ENCODE results near the gene NPAS3.

The NPAS3 gene

DNA sequence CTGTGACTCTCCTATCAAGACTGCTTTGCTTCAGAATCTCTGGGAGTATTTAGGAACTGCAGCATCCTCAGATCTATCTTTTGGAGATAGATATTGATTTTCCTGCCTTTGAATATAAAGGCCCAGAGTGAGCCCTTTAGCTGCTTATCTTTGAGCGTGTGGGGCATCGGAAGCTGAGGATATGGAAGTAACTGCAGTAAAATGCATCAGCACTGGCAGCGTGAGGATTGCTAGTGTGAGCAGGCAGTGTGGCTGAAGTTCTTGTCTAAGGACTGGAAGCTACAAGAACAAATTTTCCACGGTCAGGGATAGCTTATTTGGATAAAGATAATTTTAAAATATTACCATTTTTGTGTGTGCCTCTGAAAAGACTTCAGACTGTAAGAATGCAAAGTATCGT lies 474.7 kb downstream of the NPAS3 start:
- no CpG with 5 or more reads among the region's 5 CpGs for WGBS (ENCODE audit: extremely low coverage, insufficient coverage, insufficient read length)
- no peak overlapping the region for H3K23ac ChIP-seq (ENCODE audit: low read length)
- H3K79me1 ChIP-seq (ENCODE audit: low read length): no peaks in the 10 kb centered on the region
- no peak overlapping the region for H2AK5ac ChIP-seq (ENCODE audit: low read length)
- no peak overlapping the region for H3K27ac ChIP-seq (ENCODE audit: low read depth, low read length)
- H2BK120ac ChIP-seq (ENCODE audit: insufficient read depth, low read length, poor library complexity): no peak overlapping the region
- H4K91ac ChIP-seq (ENCODE audit: low read depth, low read length): no peak overlapping the region
- H3K14ac ChIP-seq (ENCODE audit: low read length): no peak overlapping the region
- H2AFZ ChIP-seq (ENCODE audit: insufficient read depth, low read length, poor library complexity): no peak overlapping the region
- no peak overlapping the region for H3K4me2 ChIP-seq (ENCODE audit: low read length)
- H4K12ac ChIP-seq (ENCODE audit: low read depth, low read length): no peak overlapping the region
- no peak for DNase-seq
- no peak overlapping the region for H3K4ac ChIP-seq (ENCODE audit: low read depth, low read length)
- H4K8ac ChIP-seq (ENCODE audit: low read depth, low read length): no peak overlapping the region
- no peak overlapping the region for H3K4me3 ChIP-seq (ENCODE audit: low read depth, low read length)
- H3K9ac ChIP-seq (ENCODE audit: low read length): no peak overlapping the region
- no peaks in the 10 kb centered on the region for H3K27me3 ChIP-seq (ENCODE audit: insufficient read depth, low read length)
- H2BK12ac ChIP-seq (ENCODE audit: low read length): no peak overlapping the region
- H2BK5ac ChIP-seq (ENCODE audit: low read depth, low read length, poor library complexity): no peak overlapping the region
- H3K18ac ChIP-seq (ENCODE audit: low read length): no peak overlapping the region
- H3K79me2 ChIP-seq (ENCODE audit: control insufficient read depth, insufficient read depth, low read length, poor library complexity): no peaks in the 10 kb centered on the region
- no peaks in the 10 kb centered on the region for H3K9me3 ChIP-seq (ENCODE audit: insufficient read depth, low read depth, low read length)
- no peaks in the 10 kb centered on the region for H3K36me3 ChIP-seq (ENCODE audit: control insufficient read depth in 1 of 2, insufficient read depth in 2 of 2, low read length in 2 of 2)
- peaks cover 0 to 2% of the 10 kb centered on the region in 2 experiments for H3K4me1 ChIP-seq (ENCODE audit: control insufficient read depth in 1 of 2, insufficient read depth in 2 of 2, low read length in 2 of 2)

DNA sequence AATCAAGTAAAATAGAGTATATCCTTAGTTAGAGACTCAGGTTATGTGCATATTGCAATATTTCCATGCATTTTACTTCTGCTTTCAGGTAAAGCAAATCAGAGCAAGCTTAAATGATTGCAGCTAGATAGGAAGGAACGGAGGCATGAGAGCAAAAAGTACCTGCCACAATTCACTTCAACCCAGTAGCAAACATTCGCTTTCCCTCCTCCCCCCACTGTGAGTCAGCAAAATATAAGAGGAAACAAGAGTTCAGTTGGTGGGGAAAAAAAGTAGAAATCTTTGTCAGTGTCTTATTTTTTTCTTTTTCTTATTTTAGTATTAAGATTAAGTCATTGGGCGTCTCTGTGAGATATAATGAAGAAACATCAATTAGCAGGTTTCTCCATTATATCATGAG lies 475.4 kb downstream of the NPAS3 start:
- H3K27ac ChIP-seq (ENCODE audit: low read depth, low read length): no peak overlapping the region
- no peak overlapping the region for H3K23ac ChIP-seq (ENCODE audit: low read length)
- H4K91ac ChIP-seq (ENCODE audit: low read depth, low read length): no peak overlapping the region
- H2BK5ac ChIP-seq (ENCODE audit: low read depth, low read length, poor library complexity): no peak overlapping the region
- no peak overlapping the region for H4K12ac ChIP-seq (ENCODE audit: low read depth, low read length)
- H3K18ac ChIP-seq (ENCODE audit: low read length): no peak overlapping the region
- WGBS (ENCODE audit: extremely low coverage, insufficient coverage, insufficient read length): no CpG with 5 or more reads among the region's 3 CpGs
- H3K27me3 ChIP-seq (ENCODE audit: insufficient read depth, low read length): no peaks in the 10 kb centered on the region
- H3K79me1 ChIP-seq (ENCODE audit: low read length): no peaks in the 10 kb centered on the region
- no peak overlapping the region for H2AFZ ChIP-seq (ENCODE audit: insufficient read depth, low read length, poor library complexity)
- H3K4me3 ChIP-seq (ENCODE audit: low read depth, low read length): no peak overlapping the region
- H3K4ac ChIP-seq (ENCODE audit: low read depth, low read length): no peak overlapping the region
- no peaks in the 10 kb centered on the region for H3K79me2 ChIP-seq (ENCODE audit: control insufficient read depth, insufficient read depth, low read length, poor library complexity)
- no peaks in the 10 kb centered on the region for H3K9me3 ChIP-seq (ENCODE audit: insufficient read depth, low read depth, low read length)
- no peak overlapping the region for H3K9ac ChIP-seq (ENCODE audit: low read length)
- no peaks in the 10 kb centered on the region for H3K36me3 ChIP-seq (ENCODE audit: control insufficient read depth in 1 of 2, insufficient read depth in 2 of 2, low read length in 2 of 2)
- H4K8ac ChIP-seq (ENCODE audit: low read depth, low read length): no peak overlapping the region
- DNase-seq: no peak
- H2BK12ac ChIP-seq (ENCODE audit: low read length): no peak overlapping the region
- H2AK5ac ChIP-seq (ENCODE audit: low read length): no peak overlapping the region
- H3K4me2 ChIP-seq (ENCODE audit: low read length): no peak overlapping the region
- H2BK120ac ChIP-seq (ENCODE audit: insufficient read depth, low read length, poor library complexity): no peak overlapping the region
- peaks cover 0 to 2% of the 10 kb centered on the region in 2 experiments for H3K4me1 ChIP-seq (ENCODE audit: control insufficient read depth in 1 of 2, insufficient read depth in 2 of 2, low read length in 2 of 2)
- H3K14ac ChIP-seq (ENCODE audit: low read length): no peak overlapping the region

DNA sequence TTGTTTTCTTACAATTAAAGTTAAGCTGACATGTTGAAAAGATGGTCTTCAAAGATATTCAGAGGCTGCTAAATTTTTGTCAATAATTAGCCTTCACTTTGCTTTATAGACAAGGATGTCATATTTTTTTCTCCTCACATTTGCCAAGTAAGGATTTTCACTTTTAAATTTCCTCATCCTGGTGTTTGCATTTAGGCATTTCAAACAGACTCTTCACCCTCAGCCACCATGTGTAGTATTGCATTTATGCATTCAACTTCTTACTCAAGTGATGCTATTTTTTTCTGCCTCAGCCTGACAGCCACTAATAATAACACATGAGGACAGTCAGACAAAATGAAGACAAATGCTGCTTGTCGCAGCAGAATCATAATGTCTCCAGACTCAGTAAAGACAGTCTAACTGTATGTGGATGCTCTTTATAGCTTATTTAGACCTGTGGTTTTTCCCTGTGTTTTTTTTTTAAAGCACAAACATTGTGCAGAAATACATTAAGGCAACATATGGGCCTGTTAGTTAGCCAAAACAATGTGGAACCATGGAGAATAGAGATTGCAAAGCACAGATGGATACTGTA lies 481.5 kb downstream of the NPAS3 start:
- no peak overlapping the region for H3K14ac ChIP-seq (ENCODE audit: low read length)
- no peaks in the 10 kb centered on the region for H3K36me3 ChIP-seq (ENCODE audit: control insufficient read depth in 1 of 2, insufficient read depth in 2 of 2, low read length in 2 of 2)
- H3K23ac ChIP-seq (ENCODE audit: low read length): no peak overlapping the region
- H3K27ac ChIP-seq (ENCODE audit: low read depth, low read length): no peak overlapping the region
- H3K4me1 ChIP-seq (ENCODE audit: control insufficient read depth in 1 of 2, insufficient read depth in 2 of 2, low read length in 2 of 2): no peaks in the 10 kb centered on the region
- no peak for DNase-seq
- H3K79me2 ChIP-seq (ENCODE audit: control insufficient read depth, insufficient read depth, low read length, poor library complexity): no peaks in the 10 kb centered on the region
- H3K4me2 ChIP-seq (ENCODE audit: low read length): no peak overlapping the region
- H3K27me3 ChIP-seq (ENCODE audit: insufficient read depth, low read length): no peaks in the 10 kb centered on the region
- no peak overlapping the region for H4K91ac ChIP-seq (ENCODE audit: low read depth, low read length)
- no peak overlapping the region for H2BK120ac ChIP-seq (ENCODE audit: insufficient read depth, low read length, poor library complexity)
- no peak overlapping the region for H3K4ac ChIP-seq (ENCODE audit: low read depth, low read length)
- no peak overlapping the region for H3K18ac ChIP-seq (ENCODE audit: low read length)
- H2BK12ac ChIP-seq (ENCODE audit: low read length): no peak overlapping the region
- no peak overlapping the region for H3K9ac ChIP-seq (ENCODE audit: low read length)
- H3K9me3 ChIP-seq (ENCODE audit: insufficient read depth, low read depth, low read length): no peaks in the 10 kb centered on the region
- H2BK5ac ChIP-seq (ENCODE audit: low read depth, low read length, poor library complexity): no peak overlapping the region
- WGBS (ENCODE audit: extremely low coverage, insufficient coverage, insufficient read length): no CpG with 5 or more reads among the region's 1 CpG
- no peak overlapping the region for H3K4me3 ChIP-seq (ENCODE audit: low read depth, low read length)
- no peak overlapping the region for H4K12ac ChIP-seq (ENCODE audit: low read depth, low read length)
- no peak overlapping the region for H2AK5ac ChIP-seq (ENCODE audit: low read length)
- H3K79me1 ChIP-seq (ENCODE audit: low read length): no peaks in the 10 kb centered on the region
- H2AFZ ChIP-seq (ENCODE audit: insufficient read depth, low read length, poor library complexity): no peak overlapping the region
- H4K8ac ChIP-seq (ENCODE audit: low read depth, low read length): no peak overlapping the region

DNA sequence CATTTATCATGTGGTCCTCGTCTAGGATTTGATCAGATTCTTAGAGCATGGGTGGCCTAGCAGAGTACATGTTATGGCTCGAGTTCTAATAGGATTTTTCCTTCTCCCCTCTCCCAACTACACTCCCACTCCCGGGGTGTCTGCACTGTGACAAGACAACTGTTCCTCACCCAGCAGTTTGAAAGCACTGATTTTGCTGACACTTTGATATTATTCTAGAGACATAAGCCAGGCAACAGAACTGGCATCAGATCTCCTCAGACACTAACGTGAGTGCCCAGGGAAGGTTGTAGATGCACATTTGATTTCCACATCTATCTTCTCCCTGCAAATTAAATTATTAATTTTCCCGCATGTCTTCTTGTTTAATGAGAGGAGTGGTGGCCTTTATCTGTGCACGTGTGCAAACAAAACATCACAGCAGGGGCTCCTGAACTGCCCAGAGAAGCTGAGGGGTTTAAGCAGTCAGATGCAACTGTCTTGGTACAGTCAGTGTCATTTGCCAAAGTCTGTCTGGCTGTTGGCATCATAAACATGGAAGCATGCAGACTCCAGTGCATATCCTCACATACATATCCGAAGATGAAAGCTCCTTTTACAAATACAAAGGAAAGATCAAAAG lies 491.8 kb downstream of the NPAS3 start:
- Histone ChIP-seq H3K79me1 (ENCODE audit: low read length) (no peaks in the 10 kb centered on the region), H3K79me2 (ENCODE audit: control insufficient read depth, insufficient read depth, low read length, poor library complexity) (no peaks in the 10 kb centered on the region), H3K9me3 (ENCODE audit: insufficient read depth, low read depth, low read length) (no peaks in the 10 kb centered on the region), H4K91ac (ENCODE audit: low read depth, low read length) (no peak overlapping the region), H2AK5ac (ENCODE audit: low read length) (no peak overlapping the region), H3K4ac (ENCODE audit: low read depth, low read length) (no peak overlapping the region), H2BK12ac (ENCODE audit: low read length) (no peak overlapping the region), H2BK5ac (ENCODE audit: low read depth, low read length, poor library complexity) (no peak overlapping the region), H2BK120ac (ENCODE audit: insufficient read depth, low read length, poor library complexity) (no peak overlapping the region), H3K9ac (ENCODE audit: low read length) (no peak overlapping the region), H3K27ac (ENCODE audit: low read depth, low read length) (no peak overlapping the region), H4K12ac (ENCODE audit: low read depth, low read length) (no peak overlapping the region), H3K14ac (ENCODE audit: low read length) (no peak overlapping the region), H3K23ac (ENCODE audit: low read length) (no peak overlapping the region), H3K27me3 (ENCODE audit: insufficient read depth, low read length) (no peaks in the 10 kb centered on the region), H3K36me3 (ENCODE audit: control insufficient read depth in 1 of 2, insufficient read depth in 2 of 2, low read length in 2 of 2) (no peaks in the 10 kb centered on the region), H2AFZ (ENCODE audit: insufficient read depth, low read length, poor library complexity) (no peak overlapping the region), H3K4me2 (ENCODE audit: low read length) (no peak overlapping the region), H3K18ac (ENCODE audit: low read length) (no peak overlapping the region), H3K4me3 (ENCODE audit: low read depth, low read length) (no peak overlapping the region), H4K8ac (ENCODE audit: low read depth, low read length) (no peak overlapping the region), H3K4me1 (ENCODE audit: control insufficient read depth in 1 of 2, insufficient read depth in 2 of 2, low read length in 2 of 2) (no peaks in the 10 kb centered on the region)
- no peak for DNase-seq
- WGBS (ENCODE audit: extremely low coverage, insufficient coverage, insufficient read length): no CpG with 5 or more reads among the region's 7 CpGs

All from trophoblast cell (in vitro differentiated cells and primary cell).